HepG2 (cell line): ENCODE measurements around the gene DEFB129. TPM values are rescaled to one million over a fixed set of nuclear protein-coding genes. Genes with fewer than 3 reads are reported as not detected.

Experiments
- CENPBD1 ChIP-seq: sonication (generic); formaldehyde crosslinking; IDR thresholded peaks from 2 replicates; pipeline ENCODE4 v1.8.0; 2022; ENCODE audit warnings: missing genetic modification reagents, low read depth, mild to moderate bottlenecking, borderline replicate concordance
- DZIP1 ChIP-seq: sonication (generic); formaldehyde crosslinking; IDR thresholded peaks from 2 replicates; pipeline ENCODE4 v1.5.0; 2020; ENCODE audit warnings: mild to moderate bottlenecking, missing genetic modification reagents
- HMGXB4 ChIP-seq, 2 experiments: sonication (generic) in 1 of 2; formaldehyde crosslinking in 1 of 2; IDR thresholded peaks; 2 replicates each; pipeline versions ENCODE4 v1.4.0 to v1.6.1; 2018 to 2020; ENCODE audit warnings: missing genetic modification reagents in 2 of 2, borderline replicate concordance in 1 of 2, low read depth in 1 of 2, mild to moderate bottlenecking in 1 of 2, missing biosample characterization in 1 of 2
- PATZ1 ChIP-seq: sonication (generic); formaldehyde crosslinking; IDR thresholded peaks from 2 replicates; pipeline ENCODE4 v1.4.0; 2020; ENCODE audit warnings: missing genetic modification reagents
- RFX5 ChIP-seq: IDR thresholded peaks from 2 replicates; pipeline ENCODE4 v1.6.1; 2011; ENCODE audit warnings: low read depth, low read length, improper control_type of control experiment
- RFXAP ChIP-seq: sonication (generic); formaldehyde crosslinking; IDR thresholded peaks from 2 replicates; pipeline ENCODE4 v1.4.0; 2020; ENCODE audit warnings: missing genetic modification reagents, borderline replicate concordance
- STAT6 ChIP-seq: sonication (generic); formaldehyde crosslinking; IDR thresholded peaks from 2 replicates; pipeline ENCODE4 v1.4.0; 2020; ENCODE audit warnings: missing genetic modification reagents, mild to moderate bottlenecking, borderline replicate concordance
- THAP7 ChIP-seq: sonication (generic); formaldehyde crosslinking; IDR thresholded peaks from 2 replicates; pipeline ENCODE4 v1.8.1; 2023; ENCODE audit warnings: mild to moderate bottlenecking, missing genetic modification reagents
- ZBTB49 ChIP-seq: sonication (generic); formaldehyde crosslinking; IDR thresholded peaks from 2 replicates; pipeline ENCODE4 v1.4.0; 2020; ENCODE audit warnings: missing genetic modification reagents, borderline replicate concordance
- ZFP62 ChIP-seq: sonication (generic); formaldehyde crosslinking; IDR thresholded peaks from 2 replicates; pipeline ENCODE4 v1.4.0; 2020; ENCODE audit warnings: missing genetic modification reagents
- ZFX ChIP-seq: sonication (generic); formaldehyde crosslinking; IDR thresholded peaks from 2 replicates; pipeline ENCODE4 v1.4.0; 2020; ENCODE audit warnings: mild to moderate bottlenecking, low read depth, missing genetic modification reagents, moderate library complexity
- ZNF746 ChIP-seq: sonication (generic); formaldehyde crosslinking; IDR thresholded peaks from 2 replicates; pipeline ENCODE4 v1.8.0; 2022; ENCODE audit warnings: mild to moderate bottlenecking, missing genetic modification reagents
- ZNF75D ChIP-seq: sonication (generic); formaldehyde crosslinking; IDR thresholded peaks from 2 replicates; pipeline ENCODE4 v1.8.1; 2023; ENCODE audit warnings: missing genetic modification reagents, mild to moderate bottlenecking, borderline replicate concordance
- ZNF784 ChIP-seq: sonication (generic); formaldehyde crosslinking; IDR thresholded peaks from 2 replicates; pipeline ENCODE4 v1.5.1; 2020; ENCODE audit warnings: missing genetic modification reagents, mild to moderate bottlenecking, borderline replicate concordance
- polyA plus RNA-seq, 8 experiments: library from polyadenylated mRNA; depleted of rRNA in 3 of 8; stranded (reverse) in 7 of 8; unstranded in 1 of 8; fragments of >200 nt; fragmentation: Illumina TruSeq in 4 of 8; extraction: Trizol in 4 of 8; gene quantifications; 2 replicates each; pipeline versions ENCODE4 v1.2.1 to v1.2.3, GENCODE V29; 2011 to 2016; ENCODE audit warnings: low read depth in 4 of 8, missing spikeins in 1 of 8, mixed read lengths in 1 of 8; ENCODE audit not compliant: insufficient read depth in 1 of 8
- total RNA-seq, 5 experiments: library from RNA; depleted of rRNA; stranded (reverse); fragments of >200 nt; fragmentation: Illumina TruSeq; extraction: Trizol; gene quantifications; 2 replicates each; pipeline ENCODE4 v1.2.3, GENCODE V29; 2016; ENCODE audit warnings: low read depth in 1 of 5

The DEFB129 gene
- total and polyA plus RNA-seq, 2 of the 13 experiments (the other 11 are each of a cell fraction or from before 2014, with no cell fraction given) = not detected

GRCh38 chr20:258963-259362 lies 31.9 kb downstream of the DEFB129 start (continued):
- TF ChIP-seq ZFP62 (CRISPR knock-in tag) (no peak), ZFX (CRISPR knock-in tag) (no peak), DZIP1 (CRISPR knock-in tag) (no peak), ZBTB49 (no peak), THAP7 (CRISPR knock-in tag) (no peak), ZNF784 (CRISPR knock-in tag) (no peak), STAT6 (CRISPR knock-in tag) (no peak), ZNF746 (CRISPR knock-in tag) (no peak), ZNF75D (no peak), HMGXB4 (CRISPR knock-in tag; IDR thresholded peaks at IDR 0.05; ENCODE audit: borderline replicate concordance in 1 of 2, low read depth in 1 of 2) (peak; percentile 28 to 70; a peak in 2 of 4 replicates), CENPBD1 (CRISPR knock-in tag) (no peak), RFX5 (peak; percentile 52; the same call in 1 of the 2 replicates), PATZ1 (CRISPR knock-in tag) (peak; percentile 46; the same call in 1 of the 2 replicates), RFXAP (CRISPR knock-in tag) (no peak)
